Measurements from ENCODE around the gene CYTH3.

The CYTH3 gene

GRCh38 chr7:6148724-6149360 is 123.6 kb downstream of the CYTH3 start:
- Mint-ChIP-seq H3K36me3 (ENCODE audit: low read depth) (peaks cover 83% of the 10 kb centered on the region), H3K9me3 (no peaks in the 10 kb centered on the region), H3K4me1 (peaks cover 16% of the 10 kb centered on the region), H3K4me3 (no peak overlapping the region), H3K27me3 (ENCODE audit: low read depth, poor library complexity) (no peaks in the 10 kb centered on the region), H3K27ac (peak overlapping the region; percentile 97)
- TF ChIP-seq, protein P1, sequence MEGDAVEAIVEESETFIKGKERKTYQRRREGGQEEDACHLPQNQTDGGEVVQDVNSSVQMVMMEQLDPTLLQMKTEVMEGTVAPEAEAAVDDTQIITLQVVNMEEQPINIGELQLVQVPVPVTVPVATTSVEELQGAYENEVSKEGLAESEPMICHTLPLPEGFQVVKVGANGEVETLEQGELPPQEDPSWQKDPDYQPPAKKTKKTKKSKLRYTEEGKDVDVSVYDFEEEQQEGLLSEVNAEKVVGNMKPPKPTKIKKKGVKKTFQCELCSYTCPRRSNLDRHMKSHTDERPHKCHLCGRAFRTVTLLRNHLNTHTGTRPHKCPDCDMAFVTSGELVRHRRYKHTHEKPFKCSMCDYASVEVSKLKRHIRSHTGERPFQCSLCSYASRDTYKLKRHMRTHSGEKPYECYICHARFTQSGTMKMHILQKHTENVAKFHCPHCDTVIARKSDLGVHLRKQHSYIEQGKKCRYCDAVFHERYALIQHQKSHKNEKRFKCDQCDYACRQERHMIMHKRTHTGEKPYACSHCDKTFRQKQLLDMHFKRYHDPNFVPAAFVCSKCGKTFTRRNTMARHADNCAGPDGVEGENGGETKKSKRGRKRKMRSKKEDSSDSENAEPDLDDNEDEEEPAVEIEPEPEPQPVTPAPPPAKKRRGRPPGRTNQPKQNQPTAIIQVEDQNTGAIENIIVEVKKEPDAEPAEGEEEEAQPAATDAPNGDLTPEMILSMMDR (IDR thresholded peaks at IDR 0.05): no peak
- DNase-seq: no peak

DNA sequence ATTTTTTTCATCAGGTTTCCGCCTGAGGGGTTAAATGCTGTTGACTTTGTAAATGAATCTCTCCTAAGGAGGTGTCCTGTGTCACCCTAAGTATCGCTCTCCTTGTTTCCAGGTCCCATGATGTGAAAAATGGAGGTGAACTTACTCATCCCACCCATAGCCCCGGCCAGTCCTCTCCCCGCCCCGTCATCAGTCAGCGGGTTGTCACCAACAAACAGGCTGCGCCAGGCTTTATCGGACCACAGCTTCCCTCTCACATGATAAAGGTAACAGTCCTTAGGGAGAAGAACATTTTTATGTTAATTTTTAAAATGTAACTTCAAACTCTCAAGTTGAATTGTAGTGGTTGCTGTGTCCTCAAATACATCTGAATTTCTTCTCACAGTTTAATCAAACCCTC is 124.8 kb downstream of the CYTH3 start:
- Mint-ChIP-seq H3K27me3 (ENCODE audit: low read depth, poor library complexity) (no peaks in the 10 kb centered on the region), H3K27ac (no peak overlapping the region), H3K4me3 (no peak overlapping the region), H3K9me3 (no peaks in the 10 kb centered on the region), H3K36me3 (ENCODE audit: low read depth) (peaks cover 86% of the 10 kb centered on the region), H3K4me1 (peaks cover 16% of the 10 kb centered on the region)
- DNase-seq: no peak
- TF ChIP-seq, protein P1 (IDR thresholded peaks at IDR 0.05): no peak

- H3K27ac Mint-ChIP-seq: no peak overlapping the region
- no peak overlapping the region for H3K4me3 Mint-ChIP-seq
- DNase-seq: no peak
- H3K27me3 Mint-ChIP-seq (ENCODE audit: low read depth, poor library complexity): no peaks in the 10 kb centered on the region
- peaks cover 83% of the 10 kb centered on the region for H3K36me3 Mint-ChIP-seq (ENCODE audit: low read depth)
- H3K4me1 Mint-ChIP-seq: peaks cover 16% of the 10 kb centered on the region
- TF ChIP-seq, protein P1 (IDR thresholded peaks at IDR 0.05): no peak
- H3K9me3 Mint-ChIP-seq: no peaks in the 10 kb centered on the region
Measured at GRCh38 chr7:6146666-6147065, 125.8 kb downstream of the CYTH3 start.

DNA sequence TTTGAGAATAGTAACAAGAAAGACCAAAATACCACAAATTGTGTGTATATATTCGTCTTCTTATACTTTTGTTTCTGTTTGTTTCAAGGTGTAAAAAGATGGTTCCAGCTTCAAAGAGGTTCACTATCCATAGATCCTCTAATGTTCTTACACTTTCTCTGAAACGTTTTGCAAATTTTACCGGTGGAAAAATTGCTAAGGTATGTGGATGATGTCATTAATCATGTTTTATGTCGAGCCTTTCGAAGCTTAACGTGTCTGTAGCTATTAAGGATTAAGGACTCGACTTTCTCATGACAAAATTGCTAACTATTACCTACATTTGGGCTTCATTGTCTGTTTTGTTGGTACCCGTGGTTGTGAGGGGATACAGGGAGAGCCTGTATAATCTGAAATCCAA is 128.4 kb downstream of the CYTH3 start:
- TF ChIP-seq, protein P1 (IDR thresholded peaks at IDR 0.05): no peak
- H3K4me1 Mint-ChIP-seq: peaks cover 12% of the 10 kb centered on the region
- H3K36me3 Mint-ChIP-seq (ENCODE audit: low read depth): peaks cover 80% of the 10 kb centered on the region
- no peaks in the 10 kb centered on the region for H3K27me3 Mint-ChIP-seq (ENCODE audit: low read depth, poor library complexity)
- H3K4me3 Mint-ChIP-seq: no peak overlapping the region
- no peaks in the 10 kb centered on the region for H3K9me3 Mint-ChIP-seq
- H3K27ac Mint-ChIP-seq: peak overlapping the region; percentile 71
- DNase-seq: no peak

GRCh38 chr7:6142871-6143380 is 129.5 kb downstream of the CYTH3 start:
- TF ChIP-seq, protein P1 (IDR thresholded peaks at IDR 0.05): no peak
- peaks cover 81% of the 10 kb centered on the region for H3K36me3 Mint-ChIP-seq (ENCODE audit: low read depth)
- no peaks in the 10 kb centered on the region for H3K9me3 Mint-ChIP-seq
- no peaks in the 10 kb centered on the region for H3K27me3 Mint-ChIP-seq (ENCODE audit: low read depth, poor library complexity)
- H3K27ac Mint-ChIP-seq: peak overlapping the region; percentile 59
- no peak overlapping the region for H3K4me3 Mint-ChIP-seq
- peaks cover 5% of the 10 kb centered on the region for H3K4me1 Mint-ChIP-seq
- DNase-seq: no peak

Measured in nephron progenitor cell (in vitro differentiated cells).